Neuron (in vitro differentiated cells): ENCODE results near the gene CNR2.
"Not testable (repeated sequence)": the region's sequence is repeated elsewhere in the genome, so short reads cannot be mapped to it uniquely, and the experiment has no call there.

ENCODE experiments used
- H2AFZ ChIP-seq: one replicate; pipeline ENCODE4 v1.6.1; 2013; ENCODE audit warnings: low read depth, mild to moderate bottlenecking, inconsistent platforms, low read length, moderate library complexity
- H3K27me3 ChIP-seq: one replicate; pipeline ENCODE4 v1.6.1; 2013; ENCODE audit warnings: low read length; ENCODE audit not compliant: insufficient read depth
- H3K36me3 ChIP-seq: one replicate; pipeline ENCODE4 v1.6.1; 2013; ENCODE audit warnings: low read length; ENCODE audit not compliant: insufficient read depth
- H3K4me1 ChIP-seq: one replicate; pipeline ENCODE4 v1.6.1; 2013; ENCODE audit warnings: low read length; ENCODE audit not compliant: insufficient read depth
- H3K4me3 ChIP-seq: 2 replicates; pipeline ENCODE4 v1.5.1; 2013; ENCODE audit warnings: mild to moderate bottlenecking, low read length, moderate library complexity
- H3K9me3 ChIP-seq: one replicate; pipeline ENCODE4 v1.6.1; 2013; ENCODE audit warnings: low read length

The CNR2 gene

GRCh38 chr1:23827717-23828116, 85.4 kb downstream of the CNR2 start:
- H3K36me3 ChIP-seq, result no peaks in the 10 kb centered on the region

DNA sequence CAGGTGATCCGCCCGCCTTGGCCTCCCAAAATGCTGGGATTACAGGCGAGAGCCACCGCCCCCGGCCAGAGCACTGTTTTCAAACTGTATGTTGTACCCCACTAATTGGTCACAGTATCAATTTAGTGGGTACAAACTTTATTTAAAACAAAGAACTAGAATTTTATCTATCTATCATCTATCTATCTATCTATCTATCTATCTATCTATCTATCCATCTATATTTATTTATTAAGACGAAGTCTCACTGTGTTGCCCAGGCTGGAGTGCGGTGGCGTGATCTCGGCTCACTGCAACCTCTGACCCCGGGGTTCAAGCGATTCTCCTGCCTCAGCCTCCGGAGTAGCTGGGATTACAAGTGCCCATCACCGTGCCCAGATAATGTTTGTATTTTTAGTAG, 86.6 kb downstream of the CNR2 start:
- H3K9me3 ChIP-seq, H3K36me3 ChIP-seq: not testable (repeated sequence)

More at GRCh38 chr1:23827717-23828116, 85.4 kb downstream of the CNR2 start:
- Histone ChIP-seq H3K4me1 (peaks cover 11% of the 10 kb centered on the region), H2AFZ (no peak overlapping the region), H3K4me3 (no peak overlapping the region), H3K9me3 (no peaks in the 10 kb centered on the region), H3K27me3 (no peaks in the 10 kb centered on the region)

DNA sequence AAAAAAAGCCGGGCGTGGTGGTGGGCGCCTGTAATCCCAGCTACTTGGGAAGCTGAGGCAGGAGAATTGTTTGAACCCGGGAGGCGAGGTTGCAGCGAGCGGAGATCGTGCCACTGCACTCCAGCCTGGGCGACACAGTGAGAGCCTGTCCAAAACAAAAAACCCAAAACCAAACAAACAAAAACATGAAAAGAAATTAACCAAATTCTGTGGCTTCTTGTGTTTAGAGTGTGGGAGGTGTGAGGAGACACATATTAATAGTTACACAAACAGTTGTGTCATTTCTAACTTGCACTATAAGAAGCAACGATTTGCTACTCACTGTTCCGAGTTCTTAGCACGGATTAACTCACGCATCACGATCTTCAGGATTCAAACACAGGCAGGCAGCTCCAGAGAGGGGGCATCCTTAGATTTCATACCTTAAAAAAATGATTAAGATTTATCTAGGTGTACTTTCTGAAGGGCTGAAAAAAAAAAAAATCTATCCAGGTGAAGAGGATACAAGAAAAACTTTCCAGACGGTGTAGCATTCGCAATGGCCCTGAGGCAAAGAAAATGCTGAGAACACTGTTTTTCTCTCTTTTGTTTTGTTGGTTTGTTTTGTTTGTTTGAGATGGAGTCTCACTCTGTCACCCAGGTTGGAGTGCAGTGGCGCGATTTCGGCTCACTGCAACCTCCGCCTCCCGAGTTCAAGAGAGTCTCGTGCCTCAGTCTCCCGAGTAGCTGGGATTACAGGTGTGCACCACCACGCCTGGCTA, 87.2 kb downstream of the CNR2 start:
- peaks cover 11% of the 10 kb centered on the region for H3K4me1 ChIP-seq
- no peaks in the 10 kb centered on the region for H3K9me3 ChIP-seq
- H3K27me3 ChIP-seq, result no peaks in the 10 kb centered on the region
- H3K36me3 ChIP-seq, result no peaks in the 10 kb centered on the region
- H2AFZ ChIP-seq, result peak overlapping the region; percentile 66
- H3K4me3 ChIP-seq, result peak overlapping the region; percentile 96

More for the DNA sequence above, 86.6 kb downstream of the CNR2 start:
- not testable (repeated sequence) for H2AFZ ChIP-seq, H3K4me3 ChIP-seq, H3K27me3 ChIP-seq
- H3K4me1 ChIP-seq, result peaks cover 11% of the 10 kb centered on the region

DNA sequence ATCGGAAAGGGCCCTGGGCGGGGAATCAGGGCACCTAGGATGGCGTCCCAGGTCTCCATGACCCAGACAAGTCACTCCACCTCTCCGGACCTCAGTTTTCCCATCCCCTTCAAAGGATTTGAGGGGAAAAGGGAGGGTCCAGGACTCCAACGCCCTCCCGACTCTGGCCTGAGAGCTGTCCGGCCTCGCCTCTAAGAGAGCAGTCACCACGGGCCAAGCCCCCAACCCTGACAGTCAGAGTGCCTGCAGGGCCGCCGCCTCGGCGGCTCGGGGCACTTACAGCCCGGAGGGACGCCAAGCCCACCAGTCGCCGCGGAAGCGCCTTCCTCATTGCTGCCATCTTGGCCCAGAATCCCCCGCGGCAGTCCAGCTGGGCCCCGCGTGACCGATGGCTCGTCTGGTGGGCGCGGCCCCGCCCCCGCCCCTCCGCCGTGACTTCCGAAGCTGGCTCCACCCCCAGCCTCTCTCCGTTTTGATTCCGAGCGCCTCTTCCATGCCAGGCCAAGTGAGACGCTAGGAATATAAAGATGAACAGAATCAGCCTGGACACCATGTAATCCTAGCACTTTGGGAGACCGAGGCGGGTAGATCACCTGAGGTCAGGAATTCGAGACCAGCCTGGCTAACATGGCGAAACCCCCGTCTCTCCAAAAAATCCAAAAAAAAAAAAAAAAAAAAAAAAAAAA, 87.9 kb downstream of the CNR2 start, which contains the start of gene HMGCL:
Gene HMGCL, minus strand, starts transcription at position 354 of the 686 bp plus-strand sequence. Its CDS starts 14 bp downstream, at position 340.
- no peaks in the 10 kb centered on the region for H3K9me3 ChIP-seq
- H2AFZ ChIP-seq, result peak within 1 kb of the TSS; percentile 73

GRCh38 chr1:23824711-23825075, 88.5 kb downstream of the CNR2 start:
- Histone ChIP-seq H3K36me3 (no peaks in the 10 kb centered on the region), H3K9me3 (no peaks in the 10 kb centered on the region), H2AFZ (peak overlapping the region; percentile 73), H3K4me1 (peaks cover 8% of the 10 kb centered on the region), H3K27me3 (no peaks in the 10 kb centered on the region), H3K4me3 (peak overlapping the region; percentile 96)

More for the DNA sequence above, 87.9 kb downstream of the CNR2 start, which contains the start of gene HMGCL:
- Histone ChIP-seq H3K27me3 (no peaks in the 10 kb centered on the region), H3K36me3 (no peaks in the 10 kb centered on the region), H3K4me3 (peak within 1 kb of the TSS; percentile 96), H3K4me1 (peaks cover 8% of the 10 kb centered on the region)

DNA sequence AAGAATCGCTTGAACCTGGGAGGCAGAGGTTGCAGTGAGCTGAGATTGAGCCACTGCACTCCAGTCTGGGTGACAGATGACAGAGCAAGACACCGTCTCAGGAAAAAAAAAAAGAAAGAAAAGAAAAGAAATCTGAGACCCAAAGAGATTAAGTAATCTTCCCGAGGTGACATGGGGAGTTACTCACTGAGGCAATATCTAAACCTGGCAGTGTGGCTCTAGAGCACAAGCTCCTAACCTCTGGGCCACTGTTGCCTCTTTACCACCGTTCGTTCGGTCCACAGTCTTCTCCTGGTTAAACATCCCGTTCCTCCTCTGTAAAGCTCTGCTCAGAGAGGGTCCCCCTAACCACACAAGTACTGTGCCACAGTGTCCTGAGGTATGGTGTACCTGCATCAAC, 89.4 kb downstream of the CNR2 start:
- Histone ChIP-seq H2AFZ (no peak overlapping the region), H3K36me3 (no peaks in the 10 kb centered on the region), H3K4me1 (peaks cover 8% of the 10 kb centered on the region), H3K4me3 (no peak overlapping the region), H3K27me3 (no peaks in the 10 kb centered on the region), H3K9me3 (no peaks in the 10 kb centered on the region)
